Chondrocyte (in vitro differentiated cells): ENCODE results near the gene UBXN11. TPM values are rescaled to one million over a fixed set of nuclear protein-coding genes. Genes with fewer than 3 reads are reported as not detected.

Experiments
- DNase-seq: peaks from one replicate; pipeline ENCODE4 v3.0.0; 2021; ENCODE audit warnings: mixed read lengths, low spot score
- H3K27ac Mint-ChIP-seq: one replicate; pipeline ENCODE4 v1.8.0; 2021; ENCODE audit warnings: mild to moderate bottlenecking, moderate library complexity, mixed read lengths; ENCODE audit not compliant: unreplicated experiment
- H3K27me3 Mint-ChIP-seq: 2 replicates; pipeline ENCODE4 v1.8.0; 2021; ENCODE audit warnings: low read depth, mixed read lengths
- H3K36me3 Mint-ChIP-seq: 2 replicates; pipeline ENCODE4 v1.8.0; 2021; ENCODE audit warnings: low read depth, mixed read lengths
- H3K4me1 Mint-ChIP-seq: 2 replicates; pipeline ENCODE4 v1.8.0; 2021; ENCODE audit warnings: low read depth, mild to moderate bottlenecking, mixed read lengths
- H3K4me3 Mint-ChIP-seq: one replicate; pipeline ENCODE4 v1.8.0; 2021; ENCODE audit warnings: mild to moderate bottlenecking, moderate library complexity, mixed read lengths; ENCODE audit not compliant: unreplicated experiment
- H3K9me3 Mint-ChIP-seq: 2 replicates; pipeline ENCODE4 v1.8.0; 2021; ENCODE audit warnings: low read depth, mixed read lengths
- total RNA-seq: library from RNA; stranded (reverse); gene quantifications from 3 replicates; pipeline ENCODE4 v1.2.1, GENCODE V29; 2021
- TF ChIP-seq, protein P1 (sequence below): fragments of 200-600 bp; sonication (generic); IDR thresholded peaks from 2 replicates; pipeline ENCODE4 v1.5.0; 2021; ENCODE audit warnings: antibody characterized with exemption, mild to moderate bottlenecking, moderate library complexity

Gene UBXN11
- total RNA-seq, 1 donor from 2014 or later = 8.7 TPM

DNA sequence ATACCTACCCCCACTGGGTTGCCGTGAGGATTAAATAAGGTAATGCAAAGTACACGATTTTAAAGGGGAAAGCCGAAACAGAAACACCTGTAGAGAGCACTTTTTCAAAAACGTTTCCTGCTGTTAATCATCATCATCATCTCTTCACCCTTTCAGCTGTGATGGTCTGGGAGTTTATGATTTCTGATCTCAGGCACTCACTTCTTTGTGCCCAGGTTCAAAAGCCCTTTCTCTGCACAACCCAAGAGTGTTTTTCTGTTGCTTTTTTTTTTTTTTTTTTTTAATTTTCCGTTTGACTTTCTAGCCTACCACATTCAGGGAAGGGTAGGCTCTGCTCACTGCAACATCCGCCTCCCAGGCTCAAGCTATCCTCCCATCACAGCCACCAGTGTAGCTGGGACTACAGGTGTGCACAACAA, 936 bp upstream of the UBXN11 start:
- no peak for DNase-seq
- Mint-ChIP-seq H3K27ac (no peak overlapping the region), H3K9me3 (no peaks in the 10 kb centered on the region), H3K4me3 (peak overlapping the region; percentile 35), H3K27me3 (peaks cover 5% of the 10 kb centered on the region), H3K4me1 (peaks cover 19% of the 10 kb centered on the region), H3K36me3 (no peaks in the 10 kb centered on the region)
- TF ChIP-seq, protein P1, sequence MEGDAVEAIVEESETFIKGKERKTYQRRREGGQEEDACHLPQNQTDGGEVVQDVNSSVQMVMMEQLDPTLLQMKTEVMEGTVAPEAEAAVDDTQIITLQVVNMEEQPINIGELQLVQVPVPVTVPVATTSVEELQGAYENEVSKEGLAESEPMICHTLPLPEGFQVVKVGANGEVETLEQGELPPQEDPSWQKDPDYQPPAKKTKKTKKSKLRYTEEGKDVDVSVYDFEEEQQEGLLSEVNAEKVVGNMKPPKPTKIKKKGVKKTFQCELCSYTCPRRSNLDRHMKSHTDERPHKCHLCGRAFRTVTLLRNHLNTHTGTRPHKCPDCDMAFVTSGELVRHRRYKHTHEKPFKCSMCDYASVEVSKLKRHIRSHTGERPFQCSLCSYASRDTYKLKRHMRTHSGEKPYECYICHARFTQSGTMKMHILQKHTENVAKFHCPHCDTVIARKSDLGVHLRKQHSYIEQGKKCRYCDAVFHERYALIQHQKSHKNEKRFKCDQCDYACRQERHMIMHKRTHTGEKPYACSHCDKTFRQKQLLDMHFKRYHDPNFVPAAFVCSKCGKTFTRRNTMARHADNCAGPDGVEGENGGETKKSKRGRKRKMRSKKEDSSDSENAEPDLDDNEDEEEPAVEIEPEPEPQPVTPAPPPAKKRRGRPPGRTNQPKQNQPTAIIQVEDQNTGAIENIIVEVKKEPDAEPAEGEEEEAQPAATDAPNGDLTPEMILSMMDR = no peak

DNA sequence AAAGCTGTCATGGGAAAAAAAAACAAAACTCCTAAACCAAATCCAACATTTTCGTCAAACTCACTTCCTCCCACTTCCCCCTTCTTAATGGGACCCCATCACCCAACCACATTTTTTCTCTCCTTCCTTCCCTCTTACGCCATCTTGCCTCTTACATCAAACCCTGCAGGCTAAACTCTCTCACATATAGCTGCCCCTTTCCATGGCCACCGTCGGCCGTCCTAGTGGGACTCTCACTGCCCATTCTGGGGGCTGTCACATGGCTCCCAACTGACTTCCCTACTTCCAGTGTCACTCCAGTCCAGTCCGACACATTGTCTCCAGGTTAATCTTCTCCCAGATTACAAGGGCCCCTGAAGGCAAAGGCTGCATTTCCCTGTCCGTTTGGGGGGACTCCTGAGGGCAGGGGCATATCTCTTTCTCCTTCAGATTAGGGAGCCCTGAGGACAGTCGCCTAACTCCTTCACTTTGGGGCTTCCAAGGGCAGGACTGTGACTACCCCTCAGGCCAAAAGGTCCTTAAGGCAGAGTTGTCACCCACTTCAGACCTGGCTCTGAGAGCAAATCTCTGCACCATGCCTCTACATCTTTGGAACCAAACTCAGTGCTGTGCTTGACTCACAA, 658 bp downstream of the UBXN11 start:
- H3K36me3 Mint-ChIP-seq = no peaks in the 10 kb centered on the region
- peak overlapping the region; percentile 98 for H3K4me3 Mint-ChIP-seq
- H3K4me1 Mint-ChIP-seq = peaks cover 20% of the 10 kb centered on the region
- H3K9me3 Mint-ChIP-seq = no peaks in the 10 kb centered on the region
- DNase-seq = no peak
- no peaks in the 10 kb centered on the region for H3K27me3 Mint-ChIP-seq
- TF ChIP-seq, protein P1 = no peak
- peak overlapping the region; percentile 81 for H3K27ac Mint-ChIP-seq

DNA sequence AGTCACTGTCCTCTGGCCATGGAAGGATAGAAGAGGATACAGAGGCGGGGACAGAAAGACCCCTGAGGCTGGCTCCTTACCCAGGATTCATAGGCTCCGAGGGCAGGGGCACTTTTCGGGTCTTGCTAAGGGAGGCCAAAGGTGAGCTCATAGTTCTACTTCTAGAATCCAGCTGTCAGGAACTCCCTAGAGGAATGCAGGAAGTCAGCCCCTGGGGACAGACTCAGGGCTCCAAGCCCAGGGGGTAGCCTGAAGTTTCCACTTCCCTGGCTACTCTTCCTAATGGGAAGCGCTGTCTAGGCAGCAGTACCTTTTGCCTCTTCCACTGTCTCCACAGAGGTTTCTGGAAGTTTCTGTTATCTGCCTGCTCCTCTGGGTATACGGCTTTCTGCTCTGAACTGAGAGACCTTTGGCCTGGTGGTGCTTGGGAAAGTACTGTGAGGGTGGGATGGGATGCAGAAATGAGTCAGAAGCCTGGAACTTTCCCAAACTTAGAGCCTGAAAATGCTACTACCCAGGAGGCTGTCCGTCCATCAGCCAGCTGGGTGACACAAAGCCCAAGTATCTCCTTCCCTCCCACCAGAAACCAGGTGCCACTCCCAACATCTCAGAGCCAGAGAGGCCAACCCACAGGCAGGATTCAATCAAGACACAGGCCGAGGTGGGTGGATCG, 3.6 kb downstream of the UBXN11 start:
- Mint-ChIP-seq H3K9me3 (no peaks in the 10 kb centered on the region), H3K4me1 (peaks cover 20% of the 10 kb centered on the region), H3K36me3 (no peaks in the 10 kb centered on the region), H3K4me3 (no peak overlapping the region), H3K27me3 (no peaks in the 10 kb centered on the region), H3K27ac (peak overlapping the region; percentile 53)
- no peak for DNase-seq
- TF ChIP-seq, protein P1 = no peak

DNA sequence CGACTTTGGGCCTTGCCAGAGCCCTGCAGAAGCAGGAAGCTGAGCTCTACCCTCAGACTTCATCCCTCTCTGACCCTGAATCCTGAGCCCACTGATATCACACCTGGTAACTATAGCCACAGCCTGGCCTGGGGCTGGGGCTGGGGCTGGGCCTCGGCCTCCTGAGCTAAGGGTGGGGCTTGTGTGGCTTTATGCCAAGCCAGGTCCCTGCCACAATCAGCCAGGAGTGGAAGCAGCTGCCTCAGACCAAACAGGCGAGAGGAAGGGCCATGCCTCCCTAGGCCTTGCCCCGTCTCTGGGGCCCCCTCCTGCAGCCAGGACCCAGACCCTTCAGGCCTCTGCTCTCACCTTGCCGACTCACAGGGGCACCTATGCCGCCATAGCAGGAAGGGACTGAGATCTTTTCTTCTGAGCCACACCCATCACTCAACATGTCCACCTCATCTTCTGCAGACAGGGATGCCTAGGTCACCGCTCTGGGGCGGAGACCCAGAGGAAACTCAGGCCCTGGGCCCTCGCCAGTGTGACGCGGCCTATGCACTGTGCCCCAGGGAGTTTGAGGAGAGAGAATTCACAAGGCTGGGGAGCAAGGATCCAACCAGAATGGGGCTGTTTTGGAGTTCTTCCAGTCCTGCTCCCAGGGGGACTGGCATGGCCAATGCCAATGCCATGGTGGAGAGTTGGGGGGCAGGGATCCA, 5.7 kb downstream of the UBXN11 start:
- H3K4me1 Mint-ChIP-seq = peaks cover 12% of the 10 kb centered on the region
- H3K27ac Mint-ChIP-seq = no peak overlapping the region
- H3K4me3 Mint-ChIP-seq = no peak overlapping the region
- TF ChIP-seq, protein P1 = no peak
- no peaks in the 10 kb centered on the region for H3K9me3 Mint-ChIP-seq
- no peaks in the 10 kb centered on the region for H3K27me3 Mint-ChIP-seq
- DNase-seq = no peak
- no peaks in the 10 kb centered on the region for H3K36me3 Mint-ChIP-seq

DNA sequence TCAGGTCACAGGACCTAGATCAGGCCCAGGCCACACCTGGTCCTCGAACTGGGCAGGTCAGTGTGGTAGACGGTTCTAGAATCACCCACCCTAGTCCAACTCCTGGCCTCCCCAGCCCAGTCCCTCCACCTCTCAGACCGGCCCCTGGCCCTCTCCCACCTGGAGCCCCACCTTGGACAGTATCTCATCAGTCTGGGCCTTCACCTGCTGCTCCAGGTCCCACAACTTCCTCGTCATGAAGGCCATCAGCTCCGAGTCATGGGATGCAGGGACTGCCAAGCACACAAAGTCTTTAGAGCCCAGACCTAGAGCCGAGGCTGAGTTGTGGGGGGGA, 8.7 kb downstream of the UBXN11 start:
- Mint-ChIP-seq H3K4me1 (peaks cover 5% of the 10 kb centered on the region), H3K9me3 (no peaks in the 10 kb centered on the region), H3K27ac (no peak overlapping the region), H3K36me3 (no peaks in the 10 kb centered on the region), H3K27me3 (no peaks in the 10 kb centered on the region), H3K4me3 (no peak overlapping the region)
- no peak for DNase-seq
- TF ChIP-seq, protein P1 = no peak
